GM12874 (cell line): ENCODE measurements around the gene PHOSPHO2.

Experiments used
- TF ChIP-seq, protein P1 (sequence below): IDR thresholded peaks from 2 replicates; pipeline ENCODE4 v1.5.1; 2011; ENCODE audit warnings: low read depth, mild to moderate bottlenecking, control low read depth, low read length, moderate library complexity; ENCODE audit not compliant: insufficient read depth

PHOSPHO2 gene

DNA sequence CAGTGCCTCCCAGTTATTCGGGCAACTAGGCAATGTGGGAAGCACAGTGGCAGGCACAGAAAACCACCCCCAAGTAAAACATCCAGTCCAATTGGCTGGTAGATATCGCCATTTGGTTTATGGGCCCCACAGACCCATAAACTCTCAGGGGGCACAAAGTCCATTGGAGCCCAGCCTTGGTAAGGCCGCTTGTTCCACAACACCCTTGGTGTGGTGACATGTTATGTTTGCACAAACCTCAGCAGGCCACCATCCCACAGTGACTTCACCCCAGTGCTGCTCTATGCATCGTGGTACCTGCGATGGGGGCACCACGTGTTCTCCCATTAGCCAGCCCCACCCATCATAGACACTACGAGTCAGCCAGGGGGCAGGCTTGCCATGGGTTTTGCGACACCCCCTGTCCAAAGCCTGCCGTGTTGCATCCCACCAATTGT lies 18.5 kb downstream of the PHOSPHO2 start:
- TF ChIP-seq, protein P1, sequence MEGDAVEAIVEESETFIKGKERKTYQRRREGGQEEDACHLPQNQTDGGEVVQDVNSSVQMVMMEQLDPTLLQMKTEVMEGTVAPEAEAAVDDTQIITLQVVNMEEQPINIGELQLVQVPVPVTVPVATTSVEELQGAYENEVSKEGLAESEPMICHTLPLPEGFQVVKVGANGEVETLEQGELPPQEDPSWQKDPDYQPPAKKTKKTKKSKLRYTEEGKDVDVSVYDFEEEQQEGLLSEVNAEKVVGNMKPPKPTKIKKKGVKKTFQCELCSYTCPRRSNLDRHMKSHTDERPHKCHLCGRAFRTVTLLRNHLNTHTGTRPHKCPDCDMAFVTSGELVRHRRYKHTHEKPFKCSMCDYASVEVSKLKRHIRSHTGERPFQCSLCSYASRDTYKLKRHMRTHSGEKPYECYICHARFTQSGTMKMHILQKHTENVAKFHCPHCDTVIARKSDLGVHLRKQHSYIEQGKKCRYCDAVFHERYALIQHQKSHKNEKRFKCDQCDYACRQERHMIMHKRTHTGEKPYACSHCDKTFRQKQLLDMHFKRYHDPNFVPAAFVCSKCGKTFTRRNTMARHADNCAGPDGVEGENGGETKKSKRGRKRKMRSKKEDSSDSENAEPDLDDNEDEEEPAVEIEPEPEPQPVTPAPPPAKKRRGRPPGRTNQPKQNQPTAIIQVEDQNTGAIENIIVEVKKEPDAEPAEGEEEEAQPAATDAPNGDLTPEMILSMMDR: no peak

DNA sequence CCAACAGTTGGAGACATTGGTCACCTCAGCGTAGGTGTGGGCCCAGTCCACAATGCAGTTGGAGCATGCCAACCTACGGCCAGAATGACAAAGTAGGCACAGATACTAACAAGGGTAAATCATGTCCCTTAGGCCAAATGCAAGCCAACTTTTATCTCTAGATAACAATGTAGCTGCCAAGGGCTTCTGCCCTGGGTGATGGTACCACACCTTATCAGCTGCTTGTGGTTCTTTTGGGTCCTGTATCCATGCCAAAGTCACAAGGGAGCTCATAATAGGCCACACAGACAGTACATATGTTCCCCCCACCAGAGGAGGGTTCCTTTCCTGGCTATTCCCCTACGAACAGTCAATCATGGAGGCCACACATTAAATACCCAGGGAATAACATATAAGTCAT lies 19.1 kb downstream of the PHOSPHO2 start:
- TF ChIP-seq, protein P1: no peak

DNA sequence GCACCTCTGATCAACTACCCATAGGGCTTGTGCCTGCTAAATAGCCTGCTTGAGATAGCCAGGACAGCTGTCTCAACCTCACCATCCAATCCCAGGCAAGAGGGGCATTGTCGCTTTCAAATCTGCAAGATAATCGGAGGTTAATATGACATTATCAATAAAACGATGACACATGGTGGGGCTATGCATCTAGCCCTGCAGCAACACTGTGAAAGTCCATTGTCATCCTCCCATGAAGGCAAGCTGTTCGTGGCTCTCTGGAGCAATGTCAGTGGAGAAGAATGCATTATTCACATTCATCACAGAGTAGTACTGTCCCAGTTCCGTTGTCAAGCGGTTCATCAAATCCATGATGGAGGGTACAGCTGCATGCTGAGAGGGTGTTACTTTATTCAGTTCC lies 20.4 kb downstream of the PHOSPHO2 start:
- TF ChIP-seq, protein P1: no peak

DNA sequence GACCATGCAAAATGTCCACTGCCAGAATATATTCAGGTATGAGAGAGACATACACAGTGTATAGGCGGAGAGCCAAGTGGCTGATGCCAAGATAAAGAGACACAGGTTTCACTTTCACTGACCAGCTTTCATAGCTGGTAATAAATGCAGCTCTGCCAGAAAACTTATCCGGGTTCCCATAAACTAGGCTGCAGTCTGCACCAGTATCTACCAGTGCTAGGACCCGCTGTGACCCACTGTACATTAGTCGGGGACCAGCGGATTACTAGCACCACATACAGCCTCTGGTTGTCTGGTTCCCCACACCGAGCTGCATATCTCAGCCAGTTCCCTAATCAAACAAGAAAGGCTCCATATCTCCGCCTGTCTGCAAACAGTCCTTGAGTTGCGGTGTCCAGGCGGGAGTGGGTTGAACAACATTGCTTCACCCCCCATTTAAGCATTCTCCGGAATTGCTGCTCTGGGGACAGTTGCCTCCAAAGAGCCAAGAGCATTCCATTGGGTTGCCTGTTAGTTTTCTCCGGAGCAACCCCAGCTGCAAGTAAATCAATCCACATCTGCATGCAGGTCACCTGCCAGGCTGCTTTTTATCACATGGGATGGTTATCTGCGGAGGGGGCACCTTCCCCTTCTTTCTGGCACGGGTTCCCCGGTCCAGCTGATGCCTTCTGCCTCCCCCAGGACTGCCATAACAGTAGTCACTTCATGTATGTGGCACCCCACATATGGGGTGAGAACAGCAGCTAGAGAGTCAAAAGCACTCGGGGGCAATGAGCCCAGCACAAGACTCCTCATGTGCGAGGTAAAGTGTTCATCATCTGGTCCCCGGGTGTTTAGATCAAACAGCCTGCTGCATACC lies 21.3 kb downstream of the PHOSPHO2 start:
- TF ChIP-seq, protein P1: no peak

DNA sequence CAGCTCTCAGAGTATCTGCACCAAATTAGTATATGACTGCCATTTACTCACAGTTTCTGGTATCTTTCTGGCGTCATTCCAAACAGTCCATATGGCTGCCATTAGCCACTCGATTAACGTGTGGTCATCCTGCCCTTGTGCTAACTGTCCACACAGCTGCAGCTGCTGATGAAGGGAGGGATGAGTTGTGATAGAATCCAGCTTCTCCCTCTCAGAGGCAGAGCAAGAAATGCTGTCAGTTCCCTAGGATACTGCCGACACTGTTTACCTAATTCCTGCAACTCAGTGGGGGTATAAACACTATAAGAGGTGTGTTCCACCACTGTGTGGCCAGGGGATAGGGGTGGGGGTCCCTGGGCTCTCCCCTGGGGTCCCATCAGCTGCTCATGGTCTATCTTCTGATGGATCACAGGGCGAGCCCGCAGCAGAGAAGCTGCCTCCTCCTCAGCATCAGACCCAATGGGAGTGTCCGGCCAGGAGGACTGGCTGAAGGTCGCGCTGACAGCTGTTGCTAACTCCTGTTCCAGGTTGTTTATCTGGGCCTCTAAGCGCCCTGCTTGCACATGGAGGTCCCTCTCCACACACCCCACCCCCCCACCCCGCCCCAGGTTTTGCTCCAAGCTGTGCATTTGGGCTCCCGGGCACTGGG lies 22.1 kb downstream of the PHOSPHO2 start:
- TF ChIP-seq, protein P1: no peak

DNA sequence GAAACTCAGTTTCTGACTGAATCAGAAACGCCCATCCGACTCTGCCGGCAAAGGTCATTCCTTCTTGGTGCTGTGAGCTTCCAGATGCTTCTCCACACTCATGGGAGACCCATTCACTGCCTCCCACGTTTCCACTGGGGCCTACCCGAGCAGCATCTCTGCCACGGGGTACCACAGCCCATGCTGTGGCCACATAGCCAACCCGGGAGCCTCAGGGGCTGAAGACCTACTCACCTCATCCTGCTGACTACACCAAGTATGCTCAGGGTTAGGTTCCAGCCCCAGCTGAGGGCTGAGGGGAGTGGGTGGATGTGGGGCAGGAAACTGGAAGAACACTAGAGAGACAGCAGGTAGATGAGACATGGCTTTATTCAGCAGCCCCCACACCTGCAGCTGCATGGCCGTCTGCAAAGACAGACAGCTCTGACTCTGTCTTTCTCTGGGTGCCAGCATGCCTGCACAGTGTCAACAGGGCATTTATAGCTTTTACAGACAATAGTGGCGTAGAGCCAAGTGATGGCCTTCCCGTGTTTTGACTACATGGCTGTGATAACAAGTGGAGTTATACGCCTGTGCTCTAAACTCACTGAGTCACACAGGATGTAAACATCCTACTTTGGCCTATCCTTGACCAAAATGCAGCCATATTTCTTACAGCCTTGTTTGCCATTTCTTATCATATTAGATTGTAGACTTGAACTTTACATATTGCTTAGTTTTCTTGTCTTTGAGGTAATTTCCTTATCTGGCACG lies 22.8 kb downstream of the PHOSPHO2 start:
- TF ChIP-seq, protein P1: no peak

DNA sequence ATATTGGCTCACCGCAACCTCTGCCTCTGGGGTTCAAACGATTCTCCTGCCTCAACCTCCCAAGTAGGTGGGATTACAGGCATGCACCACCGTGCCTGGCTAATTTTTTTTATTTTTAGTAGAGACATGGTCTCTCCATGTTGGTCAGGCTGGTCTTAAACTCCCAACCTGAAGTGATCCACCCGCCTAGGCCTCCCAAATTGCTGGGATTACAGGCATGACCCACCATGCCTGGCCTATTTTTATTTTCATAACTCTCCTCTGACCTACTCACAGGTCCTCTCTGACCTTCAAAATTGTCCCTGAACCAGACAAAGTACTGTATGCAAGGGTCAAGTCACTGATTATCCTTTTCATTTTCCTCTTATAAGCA lies 23.4 kb downstream of the PHOSPHO2 start:
- TF ChIP-seq, protein P1: no peak
